Forelimb muscle (tissue), 1 donor: ENCODE results near the gene NTNG2. TPM values are rescaled to one million over a fixed set of nuclear protein-coding genes. Genes with fewer than 3 reads are reported as not detected.

Source experiments
- DNase-seq: peaks from one replicate; pipeline ENCODE4 v3.0.0-alpha.2; 2013; ENCODE audit warnings: low read depth
- polyA plus RNA-seq: library from polyadenylated mRNA; unstranded; fragments of 120-200 nt; gene quantifications from one replicate; pipeline ENCODE4 v1.2.1, GENCODE V29; 2013; ENCODE audit not compliant: insufficient read length

NTNG2 gene
- polyA plus RNA-seq, 1 donor, result 0.25 TPM

GRCh38 chr9:132235125-132235524 is 73.3 kb downstream of the NTNG2 start:
- no peak for DNase-seq

- DNase-seq, result no peak
These were observed 74.2 kb downstream of the NTNG2 start for GRCh38 chr9:132235894-132236661.

GRCh38 chr9:132236662-132237311 is 74.9 kb downstream of the NTNG2 start:
- DNase-seq, result no peak

- DNase-seq, result no peak
These were observed 75.6 kb downstream of the NTNG2 start for GRCh38 chr9:132237481-132237880.

DNA sequence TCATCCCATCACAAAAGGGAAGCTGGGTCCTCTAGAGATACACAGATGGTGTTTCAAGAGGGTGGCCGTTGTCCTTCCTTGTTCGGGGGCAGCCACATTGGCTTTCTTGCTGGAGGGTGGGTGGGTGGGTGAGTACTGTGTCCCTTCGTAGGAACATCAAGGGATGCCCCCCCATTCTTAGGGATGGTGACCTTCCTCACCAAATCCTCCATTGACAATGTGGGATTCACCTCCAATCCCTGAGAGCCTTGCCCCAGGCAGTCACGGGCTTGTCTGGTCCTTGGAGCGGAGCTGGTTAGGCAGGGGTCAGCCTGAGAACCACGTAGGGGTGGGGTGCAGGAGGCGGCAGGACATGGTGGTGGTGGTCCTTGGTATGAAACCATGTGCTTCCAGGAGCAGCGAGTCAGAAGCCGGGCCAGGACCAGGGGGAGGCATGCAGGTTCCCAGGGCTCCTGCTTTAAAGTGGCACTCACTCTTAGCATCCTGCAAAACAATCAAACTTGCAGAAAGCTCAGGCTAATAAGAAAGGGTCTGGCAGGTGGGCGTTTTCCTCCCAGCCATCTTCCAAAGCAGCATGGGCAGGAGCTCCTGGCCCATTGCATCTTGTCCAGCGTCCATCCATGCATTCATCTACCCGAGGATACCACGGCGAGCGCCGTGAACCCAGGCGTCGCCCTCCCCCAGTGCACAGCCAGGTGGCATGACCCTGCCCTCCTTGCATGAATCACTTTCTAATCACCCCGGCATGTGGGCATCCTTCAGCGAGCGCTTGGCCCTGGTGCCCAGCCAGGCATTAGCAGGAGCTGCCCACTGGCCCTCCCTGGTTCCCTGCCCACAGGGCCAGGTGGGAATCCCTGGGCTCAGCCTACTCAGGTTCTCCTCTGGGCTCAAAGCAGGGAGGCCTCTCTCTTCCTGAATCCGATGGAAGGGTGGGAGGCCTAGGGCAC is 76.4 kb downstream of the NTNG2 start:
- no peak for DNase-seq

DNA sequence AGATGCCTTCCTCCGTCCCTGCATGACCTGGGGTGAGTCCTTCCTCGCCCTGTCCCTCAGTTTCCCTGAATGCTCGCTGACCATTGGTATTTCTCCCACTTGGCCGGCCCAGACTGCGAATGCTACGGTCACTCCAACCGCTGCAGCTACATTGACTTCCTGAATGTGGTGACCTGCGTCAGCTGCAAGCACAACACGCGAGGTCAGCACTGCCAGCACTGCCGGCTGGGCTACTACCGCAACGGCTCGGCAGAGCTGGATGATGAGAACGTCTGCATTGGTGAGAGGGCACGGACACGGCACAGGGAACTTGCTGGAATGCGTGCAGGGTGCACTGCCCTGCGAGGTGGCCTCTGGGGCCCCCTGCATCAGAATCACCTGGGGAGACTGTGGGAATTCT is 77.1 kb downstream of the NTNG2 start:
- no peak for DNase-seq

DNA sequence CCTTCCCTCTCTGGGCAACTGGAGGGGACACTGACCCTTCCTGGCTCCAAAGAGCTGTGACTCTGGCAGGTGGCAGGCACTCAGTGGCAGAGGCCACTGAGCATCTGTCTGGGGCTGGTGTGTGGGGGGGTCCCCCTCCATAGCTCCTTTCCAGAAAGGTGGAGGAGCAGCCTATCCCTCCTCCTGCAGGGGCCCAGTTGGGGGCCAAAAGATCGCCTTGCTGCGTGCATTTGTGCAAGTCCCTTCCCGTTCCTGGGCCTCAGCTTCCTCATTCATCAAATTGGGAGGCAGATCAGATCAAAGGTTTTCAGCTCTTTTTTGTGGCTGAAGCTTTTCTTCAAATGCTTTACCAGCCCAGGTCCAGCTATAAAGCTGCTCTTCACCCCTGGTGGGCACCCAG is 77.7 kb downstream of the NTNG2 start:
- DNase-seq, result no peak

DNA sequence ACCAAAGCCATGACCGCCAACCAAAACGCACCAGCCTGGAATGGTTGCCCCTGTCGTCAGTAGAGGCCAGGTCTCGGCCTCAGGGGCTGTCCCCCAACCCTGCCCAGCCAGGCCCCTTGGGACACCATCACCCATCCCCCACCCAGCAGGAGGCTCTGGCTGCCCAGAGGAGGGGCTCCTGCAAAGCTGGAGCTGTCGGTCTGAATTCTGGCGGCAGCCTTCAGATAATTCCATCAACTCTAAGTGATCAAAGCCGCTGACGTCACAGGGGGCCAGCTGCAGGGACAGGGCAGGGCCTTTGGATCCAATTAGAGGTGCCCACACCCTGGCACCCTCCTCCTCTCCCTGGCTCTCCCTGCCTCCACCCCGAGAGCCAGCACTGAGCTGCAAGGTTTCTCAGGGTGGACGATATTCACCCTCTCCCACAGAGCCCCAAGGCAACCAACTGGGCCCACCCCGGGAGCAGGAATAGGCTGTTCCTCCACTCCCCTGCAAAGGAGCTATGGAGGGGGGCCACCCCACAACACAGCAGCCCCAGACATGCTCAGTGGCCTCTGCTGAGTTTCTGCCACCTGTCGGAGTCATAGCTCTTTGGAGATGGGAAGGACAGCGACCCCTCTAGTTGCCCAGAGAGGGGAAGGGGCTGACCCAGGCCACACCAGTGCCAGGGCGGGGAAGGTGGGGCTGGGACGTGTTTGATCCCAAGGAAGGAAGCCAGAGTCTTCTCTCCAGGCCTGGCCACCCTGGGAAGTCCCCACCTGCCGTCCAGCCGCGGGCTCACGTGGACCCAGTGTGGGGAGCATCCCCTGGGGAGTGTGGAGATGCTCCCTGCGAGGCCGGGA is 78.4 kb downstream of the NTNG2 start:
- no peak for DNase-seq

GRCh38 chr9:132240841-132241482 is 79.1 kb downstream of the NTNG2 start:
- DNase-seq, result no peak

DNA sequence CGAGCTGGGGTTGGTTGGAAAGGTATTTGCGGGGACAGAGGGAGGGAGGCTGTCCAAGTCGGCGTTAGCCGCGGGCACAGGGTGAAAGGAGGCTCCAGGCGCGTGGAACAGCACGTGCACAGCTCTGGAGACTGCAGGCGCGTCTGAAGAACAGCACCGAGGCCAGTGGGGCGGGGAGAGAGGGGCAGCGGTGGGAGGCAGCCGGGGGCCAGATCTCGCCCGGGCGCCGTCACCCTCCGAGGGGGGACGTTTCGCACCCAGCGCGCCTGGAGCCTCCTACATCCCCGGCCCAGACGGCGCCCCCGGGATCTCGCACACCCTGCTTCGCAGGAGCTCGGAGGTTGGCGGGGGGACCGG is 79.6 kb downstream of the NTNG2 start:
- no peak for DNase-seq

- DNase-seq, result no peak
These were observed 80.2 kb downstream of the NTNG2 start for GRCh38 chr9:132241840-132242620.

DNA sequence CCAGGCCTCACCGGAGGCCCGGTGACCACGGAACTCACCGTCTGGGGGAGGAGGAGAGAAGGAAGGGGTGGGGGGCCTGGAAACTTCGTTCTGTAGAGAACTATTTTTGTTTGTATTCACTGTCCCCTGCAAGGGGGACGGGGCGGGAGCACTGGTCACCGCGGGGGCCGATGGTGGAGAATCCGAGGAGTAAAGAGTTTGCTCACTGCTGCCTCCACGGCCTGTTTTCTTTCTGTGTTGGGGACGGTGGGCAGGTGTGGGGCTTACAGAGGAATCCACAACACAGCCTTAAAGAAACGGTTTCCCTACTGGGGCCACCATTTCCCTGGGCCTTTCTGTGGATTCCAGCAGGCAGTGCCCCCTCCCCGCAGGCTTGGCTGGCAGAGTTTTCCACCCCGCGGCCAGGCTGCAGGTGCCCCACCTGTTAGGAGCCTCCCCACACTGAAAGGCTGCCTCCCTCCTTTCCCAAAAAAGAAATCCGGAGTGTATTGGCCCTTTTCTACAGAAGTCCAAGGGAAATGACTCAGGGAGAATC is 80.8 kb downstream of the NTNG2 start:
- DNase-seq, result no peak

DNA sequence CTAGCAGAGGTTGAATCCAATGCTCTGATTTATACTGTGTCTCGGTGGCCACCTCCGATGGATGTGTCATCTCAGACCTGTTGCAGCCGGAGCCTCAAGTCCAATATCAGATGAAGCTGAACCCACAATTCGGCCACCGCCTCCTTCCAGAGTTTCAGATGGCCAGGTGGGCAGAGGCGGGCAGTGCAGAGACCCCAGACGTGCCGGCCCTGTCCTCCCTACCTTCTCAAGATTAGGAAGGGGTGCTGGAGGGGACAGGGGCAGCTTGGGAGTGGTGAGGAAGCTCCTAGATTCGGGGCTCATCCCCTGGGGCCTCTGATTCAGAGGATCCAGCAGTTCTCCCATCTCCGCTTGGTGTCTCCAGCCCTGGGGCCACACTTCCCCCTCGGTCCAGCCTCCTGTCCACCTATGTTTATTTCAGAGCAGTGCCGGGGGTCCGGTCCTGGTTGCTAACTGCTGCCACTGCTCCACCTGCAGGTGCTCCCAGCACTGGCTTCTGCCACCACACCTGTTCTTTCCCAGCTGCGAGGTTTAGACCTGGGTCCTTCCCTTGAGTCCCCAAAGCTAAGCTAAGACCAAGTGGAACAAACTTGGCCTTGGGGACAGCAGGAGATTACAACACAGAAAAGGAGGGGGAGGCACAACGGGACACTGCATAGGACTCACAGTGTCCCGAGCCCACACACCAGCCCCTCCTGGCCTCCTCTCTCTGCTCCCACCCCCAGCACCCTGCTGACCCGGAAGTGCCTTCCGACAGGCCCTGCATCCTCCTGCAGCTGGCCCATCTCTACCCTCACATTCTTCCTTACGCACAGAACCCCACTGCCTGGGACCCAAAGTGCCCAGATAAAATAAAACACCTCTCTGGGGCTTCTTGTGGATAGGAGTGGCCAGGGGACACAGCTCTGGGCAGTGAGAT is 81.6 kb downstream of the NTNG2 start:
- no peak for DNase-seq

GRCh38 chr9:132244582-132245455 is 83.0 kb downstream of the NTNG2 start:
- DNase-seq, result no peak

- DNase-seq, result no peak
These were observed 83.6 kb downstream of the NTNG2 start for GRCh38 chr9:132245465-132245864.

DNA sequence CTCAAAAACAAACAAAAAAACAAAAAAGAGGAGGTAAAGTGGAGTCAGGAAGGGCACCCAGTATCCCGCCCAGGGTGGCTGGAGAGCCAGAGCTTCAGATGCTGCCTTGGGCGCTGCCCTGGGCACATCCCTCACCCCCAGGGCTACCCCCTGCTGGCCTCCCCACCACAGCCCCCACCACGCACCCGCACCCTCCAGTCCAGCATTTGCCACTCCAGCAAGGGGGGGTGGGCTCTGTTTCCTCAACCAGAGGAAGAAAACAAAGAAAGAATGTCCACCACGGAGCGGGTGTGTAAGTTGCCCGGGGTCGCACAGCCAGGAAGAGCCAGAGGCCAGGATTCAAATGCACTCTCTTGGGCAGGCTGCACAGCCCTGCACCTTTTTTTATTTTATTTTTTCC is 86.1 kb downstream of the NTNG2 start:
- DNase-seq, result no peak

GRCh38 chr9:132249123-132249522 is 87.3 kb downstream of the NTNG2 start:
- no peak for DNase-seq

DNA sequence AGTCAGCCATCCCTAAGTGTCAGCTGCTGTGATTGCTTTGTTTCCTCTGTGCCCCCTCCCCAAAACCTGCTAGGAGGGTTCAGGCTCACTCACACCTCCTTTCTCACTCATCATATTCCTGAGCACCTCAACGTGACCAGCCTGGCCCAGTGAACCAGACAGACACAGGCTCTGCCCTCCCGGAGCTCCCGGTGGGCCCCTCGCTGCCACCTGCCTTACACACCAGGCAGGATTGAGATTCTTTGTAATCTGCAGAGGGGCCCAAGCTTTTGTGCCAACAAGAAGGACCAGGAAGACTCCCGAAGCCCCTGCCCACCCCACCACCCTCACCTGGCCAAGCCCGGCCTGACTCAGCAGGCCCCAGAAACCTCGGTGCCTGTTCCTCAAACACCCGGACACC is 87.8 kb downstream of the NTNG2 start:
- DNase-seq, result no peak
